OCI-LY3 (cell line): ENCODE data around the gene CFAP69.

ENCODE experiments used
- EZH2phosphoT487 ChIP-seq: fragments of 200-600 bp; shearing (Covaris generic); IDR thresholded peaks from 2 replicates; pipeline ENCODE4 v1.6.1; 2018; ENCODE audit warnings: antibody characterized with exemption, mixed run types, low read depth
- TF ChIP-seq, protein P1 (sequence below): fragments of 200-600, 300-600 bp; sonication (generic); IDR thresholded peaks from 2 replicates; pipeline ENCODE4 v1.5.1; 2014; ENCODE audit warnings: antibody characterized with exemption, low read length, low read depth

DNA sequence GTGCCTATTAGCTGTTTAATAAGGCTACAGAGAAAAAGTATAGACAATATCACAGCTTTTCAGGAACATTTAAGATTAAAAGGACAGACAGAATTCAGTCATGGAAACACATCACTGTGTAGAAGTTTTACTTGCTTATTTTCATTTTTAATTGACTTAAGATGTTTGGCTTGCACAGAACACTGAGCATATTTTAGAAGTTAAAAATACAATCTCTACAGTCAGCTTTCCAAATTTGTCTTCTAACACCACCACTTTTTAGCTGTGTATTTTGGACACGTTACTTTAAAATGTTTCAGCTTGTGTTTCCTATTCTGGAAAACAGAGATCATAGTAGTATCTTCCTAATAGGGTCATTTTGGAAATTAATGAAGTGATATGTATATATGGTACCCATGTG lies 11.8 kb downstream of the CFAP69 start:
- TF ChIP-seq, protein P1, sequence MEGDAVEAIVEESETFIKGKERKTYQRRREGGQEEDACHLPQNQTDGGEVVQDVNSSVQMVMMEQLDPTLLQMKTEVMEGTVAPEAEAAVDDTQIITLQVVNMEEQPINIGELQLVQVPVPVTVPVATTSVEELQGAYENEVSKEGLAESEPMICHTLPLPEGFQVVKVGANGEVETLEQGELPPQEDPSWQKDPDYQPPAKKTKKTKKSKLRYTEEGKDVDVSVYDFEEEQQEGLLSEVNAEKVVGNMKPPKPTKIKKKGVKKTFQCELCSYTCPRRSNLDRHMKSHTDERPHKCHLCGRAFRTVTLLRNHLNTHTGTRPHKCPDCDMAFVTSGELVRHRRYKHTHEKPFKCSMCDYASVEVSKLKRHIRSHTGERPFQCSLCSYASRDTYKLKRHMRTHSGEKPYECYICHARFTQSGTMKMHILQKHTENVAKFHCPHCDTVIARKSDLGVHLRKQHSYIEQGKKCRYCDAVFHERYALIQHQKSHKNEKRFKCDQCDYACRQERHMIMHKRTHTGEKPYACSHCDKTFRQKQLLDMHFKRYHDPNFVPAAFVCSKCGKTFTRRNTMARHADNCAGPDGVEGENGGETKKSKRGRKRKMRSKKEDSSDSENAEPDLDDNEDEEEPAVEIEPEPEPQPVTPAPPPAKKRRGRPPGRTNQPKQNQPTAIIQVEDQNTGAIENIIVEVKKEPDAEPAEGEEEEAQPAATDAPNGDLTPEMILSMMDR = no peak
- no peak for TF ChIP-seq EZH2phosphoT487
